GM21737 (cell line): ENCODE results near the gene MYCBP2.
"Not testable (repeated sequence)": the region's sequence is repeated elsewhere in the genome, so short reads cannot be mapped to it uniquely, and the experiment has no call there.

Experiments used
- ATAC-seq: cut with Tn5 transposase; IDR thresholded peaks from one replicate; pipeline ENCODE4 v1.9.1; 2021; ENCODE audit warnings: mild to moderate bottlenecking, moderate library complexity; ENCODE audit not compliant: unreplicated experiment

Gene MYCBP2

DNA sequence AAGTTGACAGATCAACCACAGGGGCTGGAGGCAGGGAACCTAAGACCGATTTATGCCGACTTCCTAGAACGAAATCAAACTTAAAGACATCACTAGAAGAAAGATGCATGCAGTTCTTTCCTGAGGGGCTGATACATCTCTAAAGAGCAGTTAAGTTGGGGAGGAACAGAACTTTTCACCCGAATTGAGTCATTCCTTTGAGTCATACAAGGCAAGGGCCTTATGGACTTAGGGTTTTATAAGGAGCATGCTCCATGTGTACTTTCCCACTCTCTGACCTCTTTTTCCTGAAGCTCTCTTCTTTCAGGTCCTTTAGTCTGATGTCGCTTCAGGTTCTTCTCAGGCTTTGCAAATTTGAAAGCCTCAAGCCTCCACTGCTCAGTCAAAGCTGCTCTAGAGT, 292.0 kb downstream of the MYCBP2 start:
- ATAC-seq = no peak

DNA sequence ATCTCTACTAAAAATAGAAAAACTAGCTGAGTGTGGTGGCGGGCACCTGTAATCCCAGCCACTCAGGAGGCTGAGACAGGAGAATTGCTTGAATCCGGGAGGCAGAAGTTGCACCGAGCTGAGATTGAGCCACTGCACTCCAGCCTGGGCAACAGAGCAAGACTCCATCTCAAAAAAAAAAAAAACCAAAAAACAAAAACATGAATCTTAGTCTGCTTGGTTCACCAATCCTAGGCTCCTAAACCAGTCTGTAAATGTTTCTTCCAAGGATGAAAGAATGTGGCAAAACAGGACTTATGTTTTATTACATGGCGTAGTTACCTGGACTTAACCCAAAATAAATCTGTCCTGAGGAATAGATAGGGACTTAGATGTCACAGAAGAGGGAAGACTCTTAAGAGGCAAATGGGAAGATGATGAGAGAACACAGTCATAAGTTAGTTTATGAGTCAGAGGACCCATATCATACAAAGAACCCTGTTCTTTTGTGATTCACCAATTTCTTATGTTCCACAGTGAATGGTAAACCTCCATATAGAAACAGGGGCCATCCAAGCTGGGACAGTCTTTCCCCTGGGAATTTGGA, 293.1 kb downstream of the MYCBP2 start:
- no peak for ATAC-seq

DNA sequence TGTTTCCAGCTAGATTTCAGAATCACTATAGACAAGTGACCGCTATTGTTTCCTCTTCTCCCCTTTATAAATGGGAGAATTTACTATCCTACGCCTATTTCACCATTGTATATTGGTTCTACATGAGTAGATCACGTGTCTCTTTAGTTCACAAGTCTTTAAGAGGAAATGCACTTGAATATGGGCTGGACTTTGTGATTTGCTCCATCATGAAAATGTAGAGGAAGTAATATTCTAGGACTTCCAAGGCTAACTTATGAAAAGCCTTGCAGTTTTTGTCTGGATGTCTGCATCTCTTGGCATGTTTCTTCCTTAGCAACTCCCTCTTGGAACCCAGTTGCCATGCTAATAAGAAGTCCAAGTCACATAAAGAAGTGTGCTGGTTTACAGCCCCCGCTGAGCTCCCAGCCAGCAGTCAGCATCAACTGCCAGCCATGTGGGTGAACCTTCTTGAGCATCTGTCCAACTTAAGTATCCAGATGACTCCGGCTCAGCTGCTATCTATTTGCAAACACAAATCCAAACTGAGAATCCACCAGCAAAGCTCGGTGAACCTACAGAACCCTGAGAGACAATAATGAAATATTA, 295.1 kb downstream of the MYCBP2 start:
- no peak for ATAC-seq

DNA sequence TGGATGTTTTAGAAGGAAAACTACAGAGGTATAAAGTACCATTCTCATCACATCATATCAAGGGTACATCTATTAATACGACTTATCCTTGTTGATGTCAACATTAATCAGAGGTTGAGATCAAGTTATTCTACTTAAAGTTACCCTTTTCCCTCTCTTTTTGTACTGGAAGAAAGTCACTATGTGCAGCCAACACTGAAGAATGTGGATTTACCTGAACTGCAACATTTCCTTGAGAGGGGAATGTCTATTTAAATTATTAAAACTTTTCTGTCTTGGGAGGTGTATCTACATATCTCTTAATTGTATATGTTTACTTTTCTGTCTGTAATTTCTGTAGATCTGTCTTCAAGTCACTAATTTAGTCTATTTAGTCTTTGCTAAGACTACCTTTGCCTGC, 297.5 kb downstream of the MYCBP2 start:
- ATAC-seq = no peak

DNA sequence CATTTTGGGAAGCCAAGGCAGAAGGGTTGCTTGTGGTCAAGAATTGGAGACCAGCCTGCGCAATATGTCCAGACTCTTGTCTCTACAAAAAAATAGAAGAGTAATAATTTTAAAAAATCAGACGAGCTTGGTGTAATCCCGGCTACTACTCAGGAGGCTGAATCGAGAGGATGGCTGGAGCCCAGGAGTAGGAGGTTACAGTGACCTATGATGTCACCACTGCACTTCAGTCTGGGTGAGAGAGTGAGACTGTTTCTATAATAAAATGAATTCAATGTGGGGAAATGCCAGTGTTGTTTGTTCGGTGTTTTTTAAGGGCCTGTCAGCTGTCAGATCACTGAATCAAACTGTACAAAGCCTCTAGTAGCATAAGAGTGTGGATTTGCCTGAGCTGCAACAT, 298.7 kb downstream of the MYCBP2 start:
- ATAC-seq = no peak

DNA sequence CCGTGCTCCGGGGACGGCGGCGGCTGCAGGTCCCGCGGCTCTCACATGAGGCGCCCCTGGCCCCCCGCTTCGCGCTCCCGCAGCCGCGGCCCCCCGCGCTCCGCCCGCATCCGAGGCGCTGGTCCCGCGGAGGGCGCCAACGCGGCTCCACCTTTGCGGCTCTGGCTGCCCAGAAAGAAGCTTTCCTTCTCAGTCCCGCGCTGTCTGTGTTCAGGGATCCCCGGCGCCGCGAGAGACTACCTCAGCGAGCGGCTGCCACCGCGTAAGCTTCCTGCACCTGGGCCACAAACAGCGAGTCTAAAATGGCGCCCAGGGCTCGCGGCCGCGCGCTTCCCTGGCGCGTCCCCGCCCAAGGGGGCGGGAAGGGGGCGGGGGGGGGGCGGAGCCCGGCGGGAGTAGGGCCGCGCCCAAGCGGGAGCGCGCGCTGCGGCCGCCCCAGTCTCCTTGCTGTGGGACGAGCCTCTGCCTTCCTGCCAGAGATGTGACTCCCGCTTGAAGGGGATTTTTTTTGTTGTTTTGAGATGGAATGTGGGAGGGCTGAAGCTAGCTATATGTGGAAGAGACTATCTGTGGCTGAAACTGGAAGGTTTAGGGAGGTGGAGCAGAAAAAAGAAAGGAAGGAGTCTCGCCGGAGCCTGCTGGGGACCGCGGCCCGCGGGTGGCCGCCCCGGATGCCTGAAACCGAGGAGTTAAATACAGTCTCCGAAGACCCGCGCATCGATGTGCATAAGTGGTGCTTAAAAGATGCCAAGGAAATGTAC, 299.9 kb downstream of the MYCBP2 start, which contains the start of gene FBXL3:
TSS of gene FBXL3 (minus strand) at position 299 of the 761 bp plus-strand sequence. CDS start 5,299 bp downstream, outside the sequence.
- ATAC-seq = peak; percentile 58

DNA sequence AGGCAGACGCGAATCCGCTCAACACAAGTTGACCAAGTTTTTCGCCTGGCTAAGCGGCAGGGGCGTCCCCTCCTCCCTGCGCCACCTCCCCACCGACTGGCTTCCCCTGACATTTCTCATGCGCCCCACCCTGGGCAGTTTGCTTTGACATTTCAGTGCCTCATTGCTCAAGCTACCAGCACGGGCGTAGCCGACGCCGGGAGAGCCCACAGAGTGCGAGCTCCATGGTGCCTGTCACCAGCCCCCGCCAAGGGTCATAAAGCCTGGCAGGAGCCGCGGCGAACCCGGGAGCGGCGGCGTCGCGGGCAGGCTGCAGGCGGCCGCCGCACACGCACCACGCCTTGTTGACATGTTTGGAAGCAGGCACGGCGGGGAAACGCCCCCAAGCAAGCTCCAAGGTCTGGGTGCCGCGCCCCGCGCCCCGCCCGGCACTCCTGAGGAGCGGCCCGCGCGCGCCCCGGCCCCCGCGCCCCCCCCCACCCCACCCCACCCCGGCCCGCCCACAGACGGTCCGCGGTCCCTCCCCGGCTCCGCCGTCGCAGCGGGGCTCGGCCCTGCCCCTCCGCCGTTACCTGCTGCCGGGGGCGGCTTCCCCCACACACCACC, 300.5 kb downstream of the MYCBP2 start:
- peak; percentile 52 for ATAC-seq

DNA sequence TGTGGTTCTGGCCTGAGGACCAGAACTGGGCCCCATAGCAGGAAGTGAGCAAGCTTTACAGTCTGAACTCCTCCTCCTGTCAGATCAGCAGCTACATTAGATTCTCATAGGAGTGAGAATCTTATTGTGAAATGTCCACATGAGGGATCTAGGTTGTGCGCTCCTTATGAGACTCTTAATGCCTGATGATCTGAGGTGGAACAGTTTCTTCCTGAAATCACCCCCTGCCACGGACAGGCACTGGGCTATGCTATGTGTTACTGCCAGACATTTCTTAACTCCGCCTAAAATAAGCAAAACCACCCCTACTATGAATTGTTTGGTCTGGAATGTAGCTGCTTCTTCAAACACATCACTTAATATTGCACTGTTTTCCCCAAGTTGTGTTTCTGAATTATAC, 304.6 kb downstream of the MYCBP2 start:
- ATAC-seq = no peak

DNA sequence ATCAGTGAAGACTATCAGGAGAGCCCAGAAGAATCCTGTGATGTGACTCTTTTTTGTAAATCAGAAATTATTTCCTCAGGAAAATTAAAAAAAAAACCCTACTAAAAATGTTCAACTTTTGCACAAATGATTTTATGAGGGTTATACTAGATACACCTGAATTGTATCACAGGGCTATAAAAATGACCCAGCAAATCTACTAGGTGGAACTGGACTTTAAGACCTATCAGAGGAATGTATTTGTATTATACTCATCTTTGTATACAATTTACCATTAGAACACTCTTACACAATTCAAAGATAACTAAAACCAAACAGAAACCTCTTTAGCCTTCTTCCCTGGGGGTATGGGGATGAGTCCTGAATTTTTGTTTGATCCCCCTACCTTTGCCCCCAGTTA, 307.1 kb downstream of the MYCBP2 start:
- no peak for ATAC-seq

DNA sequence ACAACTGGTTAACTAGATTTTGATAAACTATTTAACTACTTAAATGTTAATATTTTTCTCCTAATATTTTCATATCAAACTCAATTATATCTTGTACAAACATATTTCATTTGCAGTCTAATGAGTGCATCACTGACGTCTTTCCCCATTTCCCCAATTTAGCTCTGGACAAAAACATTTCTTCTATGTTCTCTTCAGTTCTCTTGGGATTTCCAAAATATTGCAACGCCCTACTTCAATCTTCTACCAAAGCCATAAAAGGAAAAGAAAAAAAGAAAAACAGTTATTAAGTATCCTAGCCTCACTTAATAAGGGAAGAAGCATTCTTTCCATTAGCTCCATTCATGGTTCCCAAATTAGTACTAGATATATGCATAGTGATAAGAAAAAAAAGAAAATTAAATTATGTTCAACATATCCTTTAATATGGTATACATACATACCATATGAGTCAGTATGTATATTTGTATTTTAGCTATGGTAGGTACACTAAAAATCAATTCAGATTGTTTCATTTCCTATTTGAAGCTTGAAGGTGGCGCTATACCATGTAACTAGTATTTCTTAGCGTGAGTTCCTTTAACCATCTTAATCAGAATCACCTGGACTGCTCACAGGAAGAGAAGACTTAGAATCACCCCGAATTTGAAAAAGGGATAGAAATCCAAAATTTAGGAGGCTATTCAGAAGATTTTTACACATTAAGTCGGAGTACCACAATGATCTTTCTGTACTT, 309.8 kb downstream of the MYCBP2 start:
- ATAC-seq = no peak

DNA sequence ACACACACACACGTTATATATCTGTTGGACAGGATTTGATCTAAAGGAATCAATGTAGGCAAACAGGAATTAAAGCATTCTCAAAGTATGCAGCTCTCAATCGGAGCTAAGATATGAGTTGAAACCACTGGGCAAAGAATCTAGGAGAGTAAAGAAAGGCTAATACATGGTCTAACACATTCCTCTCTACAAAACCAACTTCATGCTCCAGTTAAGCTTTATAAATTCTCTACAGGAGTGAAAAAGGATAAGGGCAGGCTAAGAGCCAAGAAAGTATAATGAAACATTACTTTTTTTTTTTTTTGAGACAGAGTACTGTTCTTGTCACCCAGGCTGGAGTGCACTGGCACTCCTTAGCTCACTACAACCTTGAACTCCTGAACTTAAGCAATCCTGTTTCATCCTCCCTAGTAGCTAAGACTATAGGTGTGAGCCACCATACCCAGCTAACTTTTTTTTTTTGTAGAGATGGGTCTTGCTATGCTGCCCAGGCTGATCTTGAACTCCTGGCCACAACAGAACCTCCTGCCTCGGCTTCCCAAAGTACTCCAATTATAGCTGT, 310.6 kb downstream of the MYCBP2 start:
- no peak for ATAC-seq

DNA sequence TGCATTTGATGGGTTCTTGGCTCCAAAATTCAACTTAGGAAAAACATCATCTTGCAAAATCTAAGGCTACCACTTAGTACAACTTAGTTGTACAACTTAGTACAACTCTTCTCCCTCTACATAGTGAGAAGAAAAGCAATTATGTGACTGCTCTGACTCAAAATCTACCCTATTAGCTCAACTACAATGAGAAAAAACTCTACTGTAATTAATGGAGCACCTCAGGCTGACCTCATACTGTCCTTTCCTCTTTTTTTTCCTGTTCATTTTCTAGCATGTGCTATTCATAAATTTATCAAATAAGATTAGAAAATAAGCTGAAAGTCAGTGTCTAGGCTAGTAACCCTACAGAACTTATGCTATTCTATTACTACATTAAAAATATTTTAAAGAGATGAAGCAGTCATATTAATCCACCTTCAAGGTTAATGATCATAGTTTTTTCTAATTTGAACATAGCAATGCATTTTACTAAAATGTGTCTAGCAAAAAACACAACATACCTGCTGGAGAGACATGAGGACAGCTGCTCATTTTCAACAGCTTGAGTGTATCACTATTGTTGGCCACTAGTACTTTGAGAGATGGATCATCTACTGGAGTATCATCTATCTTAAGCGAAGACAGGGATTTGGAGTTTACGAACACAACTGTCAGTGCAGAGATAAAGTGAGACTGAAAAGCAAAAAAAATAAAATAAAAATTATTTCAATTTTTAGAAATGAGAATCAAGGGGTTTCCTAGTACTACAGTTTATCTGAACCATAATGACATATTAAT, 311.8 kb downstream of the MYCBP2 start:
- ATAC-seq = no peak

DNA sequence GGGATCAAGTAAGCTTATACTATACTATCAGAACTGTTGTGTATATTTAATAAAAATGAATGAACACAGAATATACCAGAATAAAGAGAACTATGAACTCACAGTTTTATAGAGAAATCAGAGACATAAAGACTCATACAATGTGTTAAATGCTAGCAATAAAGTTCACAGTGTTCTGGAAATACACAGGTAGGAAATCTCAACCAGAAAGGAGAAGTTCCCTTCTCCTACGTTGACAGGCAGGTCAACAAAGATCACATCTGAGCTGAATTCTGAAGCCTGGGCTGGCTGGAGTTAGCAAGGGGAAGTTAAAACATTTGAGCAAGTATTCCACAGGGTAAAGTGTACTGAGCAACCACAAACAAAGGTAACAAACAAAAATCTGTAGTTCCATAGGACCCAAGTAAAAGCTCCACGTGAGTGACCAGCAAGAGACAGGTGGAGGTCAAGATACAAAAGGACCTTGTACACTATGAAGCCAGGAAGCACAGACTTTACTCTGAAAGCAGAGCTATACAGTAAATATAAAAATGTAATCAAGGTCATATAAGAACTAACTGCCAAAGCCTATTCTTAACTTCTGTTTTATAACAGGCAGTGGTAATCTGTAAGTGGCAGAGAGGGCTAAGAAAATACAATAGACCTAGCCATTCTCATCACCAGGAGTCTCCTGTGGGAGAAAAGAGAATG, 312.9 kb downstream of the MYCBP2 start:
- ATAC-seq = no peak

DNA sequence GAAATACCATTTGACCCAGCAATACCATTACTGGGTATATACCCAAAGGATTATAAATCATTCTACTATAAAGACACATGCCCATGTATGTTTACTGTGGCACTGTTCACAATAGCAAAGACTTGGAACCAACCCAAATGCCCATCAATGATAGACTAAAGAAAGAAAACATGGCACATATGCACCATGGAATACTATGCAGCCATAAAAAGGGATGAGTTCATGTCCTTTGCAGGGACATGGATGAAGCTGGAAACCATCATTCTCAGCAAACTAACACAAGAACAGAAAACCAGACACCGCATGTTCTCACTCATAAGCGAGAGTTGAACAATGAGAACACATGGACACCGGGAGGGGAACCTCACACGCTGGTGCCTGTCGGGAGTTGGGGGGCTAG, 317.2 kb downstream of the MYCBP2 start:
- ATAC-seq = not testable (repeated sequence)

DNA sequence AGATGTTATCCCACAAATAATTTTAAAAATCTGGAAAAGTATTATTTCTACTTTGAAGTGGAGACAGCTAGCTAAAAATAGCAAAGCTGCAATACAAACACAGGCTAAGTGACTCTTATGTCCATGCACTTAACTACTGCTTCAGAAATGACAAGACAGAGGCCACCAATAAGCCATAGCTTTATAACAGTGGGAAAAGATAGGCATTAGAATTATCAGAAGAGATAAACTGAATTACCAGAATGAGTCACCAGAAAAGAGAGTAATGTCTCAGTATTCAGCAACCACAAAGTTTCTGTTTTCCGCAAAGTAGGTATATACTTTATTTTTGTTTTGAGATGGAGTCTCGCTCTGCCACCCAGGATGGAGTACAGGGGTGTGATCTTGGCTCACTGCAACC, 317.9 kb downstream of the MYCBP2 start:
- no peak for ATAC-seq

DNA sequence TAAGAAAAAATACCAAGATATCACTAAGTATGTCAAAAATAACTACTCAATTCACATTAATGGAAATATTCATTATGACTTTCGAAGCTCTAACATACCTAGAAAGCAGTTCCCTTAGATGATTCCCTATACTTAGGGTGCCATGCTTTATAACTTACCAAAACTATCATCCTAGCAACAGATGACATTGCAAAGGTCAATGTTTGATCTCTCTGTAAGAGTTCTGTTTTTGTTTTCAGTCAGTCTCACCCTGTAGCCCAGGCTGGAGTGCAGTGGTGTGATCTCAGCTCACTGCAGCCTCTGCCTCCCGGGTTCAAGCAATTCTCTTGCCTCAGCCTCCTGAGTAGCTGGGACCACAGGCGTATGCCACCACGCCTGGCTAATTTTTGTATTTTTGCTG, 318.6 kb downstream of the MYCBP2 start:
- not testable (repeated sequence) for ATAC-seq

DNA sequence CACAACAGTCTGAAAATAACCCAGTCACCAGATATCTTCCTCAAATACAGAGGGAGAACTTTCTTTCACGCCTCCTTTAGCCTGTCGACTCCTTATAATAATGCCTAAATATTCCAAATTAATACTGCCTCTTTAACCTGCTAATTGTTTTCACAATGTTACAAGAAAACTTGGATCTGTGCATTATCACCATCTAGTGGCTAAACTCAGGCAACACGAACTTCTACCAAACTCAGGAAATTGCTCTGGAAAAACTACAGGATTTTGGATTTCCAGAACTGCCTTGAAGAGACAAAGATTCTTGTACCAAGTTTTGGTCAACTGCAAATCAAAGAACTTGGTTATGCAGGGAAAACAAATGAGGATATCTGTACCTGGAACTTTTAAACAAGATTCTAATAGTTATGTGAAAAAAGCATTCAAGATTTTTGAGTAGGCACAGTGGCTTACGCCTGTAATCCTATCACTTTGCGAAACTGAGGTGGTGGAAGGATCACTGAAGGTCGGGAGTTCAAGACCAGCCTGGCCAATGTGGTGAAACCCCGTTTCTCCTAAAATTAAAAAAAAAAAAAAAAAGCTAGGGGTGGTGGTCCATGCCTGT, 324.2 kb downstream of the MYCBP2 start:
- ATAC-seq = no peak

DNA sequence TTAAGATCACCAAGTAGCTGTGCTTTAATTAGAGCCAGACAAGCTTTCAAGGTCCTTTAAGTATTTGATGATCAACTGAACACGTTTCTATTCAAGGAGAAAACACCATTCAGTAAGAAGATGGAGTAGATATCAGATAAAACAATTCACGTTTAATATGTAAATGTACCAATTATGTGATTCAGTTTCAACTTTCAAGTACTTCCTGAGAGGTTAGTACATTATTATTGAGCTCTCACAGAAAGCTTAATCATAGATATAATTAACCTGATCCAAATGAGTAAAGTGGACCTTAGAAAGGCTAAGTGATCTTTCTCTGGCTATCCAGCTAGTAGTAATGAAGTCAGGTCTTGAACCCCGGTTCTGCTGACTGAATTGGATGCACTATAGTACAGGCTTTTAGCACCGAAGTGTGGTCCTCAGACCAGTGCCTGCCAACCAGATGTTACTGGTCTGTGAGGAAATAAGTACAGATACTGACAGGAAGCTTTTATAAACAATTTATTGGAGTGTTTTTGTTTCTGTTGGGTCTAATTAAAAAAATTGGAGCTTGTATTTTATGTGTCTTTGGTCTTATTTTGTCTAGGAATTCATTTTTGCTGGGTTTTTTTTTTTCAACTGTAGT, 324.8 kb downstream of the MYCBP2 start:
- ATAC-seq = no peak

DNA sequence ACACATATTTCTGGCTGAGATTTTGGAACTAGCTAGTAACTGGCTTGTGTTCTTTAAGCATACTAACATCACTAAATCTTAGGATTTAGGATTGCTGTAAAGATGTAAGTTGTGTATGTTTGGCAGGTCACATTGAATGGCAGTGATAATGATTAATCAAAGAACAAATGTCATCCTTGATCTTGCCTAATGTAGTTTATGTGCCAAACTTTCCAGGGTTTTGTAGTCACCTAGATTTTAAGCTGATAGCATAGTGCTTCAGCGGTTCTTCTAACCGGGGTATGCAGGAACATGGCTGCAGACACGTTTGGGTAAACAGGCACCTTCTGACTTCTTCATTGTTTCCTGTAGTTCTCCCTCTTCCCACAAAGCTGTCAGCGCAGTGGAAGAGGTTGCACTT, 325.4 kb downstream of the MYCBP2 start:
- ATAC-seq = no peak
